HepG2 (cell line): ENCODE measurements around the gene VPS4A. TPM values are rescaled to one million over a fixed set of nuclear protein-coding genes. Genes with fewer than 3 reads are reported as not detected.

Experiments used
- AFF4 ChIP-seq: sonication (generic); formaldehyde crosslinking; IDR thresholded peaks from 2 replicates; pipeline ENCODE4 v1.4.0; 2020; ENCODE audit warnings: missing genetic modification reagents
- ARID3A ChIP-seq: IDR thresholded peaks from 2 replicates; pipeline ENCODE4 v1.6.1; 2012; ENCODE audit warnings: low read depth, low read length, improper control_type of control experiment
- ARID5B ChIP-seq: IDR thresholded peaks from 2 replicates; pipeline ENCODE4 v1.4.0; 2020; ENCODE audit warnings: mild to moderate bottlenecking, missing genetic modification reagents
- ATF1 ChIP-seq: IDR thresholded peaks from 2 replicates; pipeline ENCODE4 v1.6.1; 2016; ENCODE audit warnings: mild to moderate bottlenecking, control low read depth
- CENPBD1 ChIP-seq: sonication (generic); formaldehyde crosslinking; IDR thresholded peaks from 2 replicates; pipeline ENCODE4 v1.8.0; 2022; ENCODE audit warnings: missing genetic modification reagents, low read depth, mild to moderate bottlenecking, borderline replicate concordance
- HMG20A ChIP-seq: IDR thresholded peaks from 2 replicates; pipeline ENCODE4 v1.6.1; 2016; ENCODE audit warnings: borderline replicate concordance
- PRDM4 ChIP-seq: sonication (generic); formaldehyde crosslinking; IDR thresholded peaks from 2 replicates; pipeline ENCODE4 v1.9.0; 2021; ENCODE audit warnings: missing genetic modification reagents, borderline replicate concordance
- SP1 ChIP-seq, 2 experiments: fragments of 450-650 bp in 1 of 2; sonication (generic) in 1 of 2; formaldehyde crosslinking in 1 of 2; IDR thresholded peaks; 2 replicates each; pipeline versions ENCODE4 v1.4.0 to v1.6.1; 2016 to 2020; ENCODE audit warnings: missing genetic modification reagents in 1 of 2
- TFDP1 ChIP-seq: IDR thresholded peaks from 2 replicates; pipeline ENCODE4 v1.6.1; 2016; ENCODE audit warnings: missing compliant biosample characterization, missing genetic modification reagents, borderline replicate concordance
- ZNF20 ChIP-seq: sonication (generic); formaldehyde crosslinking; IDR thresholded peaks from 2 replicates; pipeline ENCODE4 v1.4.0; 2020; ENCODE audit warnings: mild to moderate bottlenecking, moderate library complexity, missing genetic modification reagents
- ZNF292 ChIP-seq: sonication (generic); formaldehyde crosslinking; IDR thresholded peaks from 2 replicates; pipeline ENCODE4 v1.8.1; 2022; ENCODE audit warnings: mild to moderate bottlenecking, low read depth, missing genetic modification reagents, borderline replicate concordance
- ZNF747 ChIP-seq: sonication (generic); formaldehyde crosslinking; IDR thresholded peaks from 2 replicates; pipeline ENCODE4 v1.8.1; 2023; ENCODE audit warnings: missing genetic modification reagents, mild to moderate bottlenecking, borderline replicate concordance
- ZNF841 ChIP-seq: sonication (generic); formaldehyde crosslinking; IDR thresholded peaks from 2 replicates; pipeline ENCODE4 v1.8.1; 2023; ENCODE audit warnings: missing genetic modification reagents, borderline replicate concordance
- polyA plus RNA-seq, 8 experiments: library from polyadenylated mRNA; depleted of rRNA in 3 of 8; stranded (reverse) in 7 of 8; unstranded in 1 of 8; fragments of >200 nt; fragmentation: Illumina TruSeq in 4 of 8; extraction: Trizol in 4 of 8; gene quantifications; 2 replicates each; pipeline versions ENCODE4 v1.2.1 to v1.2.3, GENCODE V29; 2011 to 2016; ENCODE audit warnings: low read depth in 4 of 8, missing spikeins in 1 of 8, mixed read lengths in 1 of 8; ENCODE audit not compliant: insufficient read depth in 1 of 8
- total RNA-seq, 5 experiments: library from RNA; depleted of rRNA; stranded (reverse); fragments of >200 nt; fragmentation: Illumina TruSeq; extraction: Trizol; gene quantifications; 2 replicates each; pipeline ENCODE4 v1.2.3, GENCODE V29; 2016; ENCODE audit warnings: low read depth in 1 of 5

Gene VPS4A
- total and polyA plus RNA-seq, 2 of the 13 experiments (the other 11 are each of a cell fraction or from before 2014, with no cell fraction given), result 13.2 to 27.9 TPM

GRCh38 chr16:69311533-69312387, 610 bp downstream of the VPS4A start (continued):
- TF ChIP-seq PRDM4 (CRISPR knock-in tag), result no peak
- no peak for TF ChIP-seq ARID3A
- TF ChIP-seq ZNF747, result no peak
- TF ChIP-seq ZNF841 (CRISPR knock-in tag), result no peak
- no peak for TF ChIP-seq ATF1 (CRISPR knock-in tag)
- no peak for TF ChIP-seq SP1 (IDR thresholded peaks at IDR 0.05)
- TF ChIP-seq SP1 (CRISPR knock-in tag; IDR thresholded peaks at IDR 0.05), result no peak
- peak; percentile 33; the same call in 1 of the 2 replicates for TF ChIP-seq TFDP1 (CRISPR knock-in tag)
- TF ChIP-seq AFF4, result no peak
- TF ChIP-seq ARID5B (CRISPR knock-in tag), result peak; percentile 29; the same call in 1 of the 2 replicates
- no peak for TF ChIP-seq HMG20A (CRISPR knock-in tag)
- 0 out of 2 replicates have a peak, but pooled peaks have one; percentile 52 for TF ChIP-seq ZNF20
- TF ChIP-seq CENPBD1 (CRISPR knock-in tag), result no peak
- no peak for TF ChIP-seq ZNF292 (CRISPR knock-in tag)
